HepG2 (cell line): ENCODE data around the gene BRD2. TPM values are rescaled to one million over a fixed set of nuclear protein-coding genes. Genes with fewer than 3 reads are reported as not detected.

Source experiments
- AGO1 ChIP-seq: fragments of 200-400 bp; formaldehyde crosslinking; IDR thresholded peaks from 2 replicates; pipeline ENCODE4 v1.6.1; 2017; ENCODE audit warnings: mild to moderate bottlenecking, low read depth, low read length, moderate library complexity; ENCODE audit not compliant: poor library complexity, severe bottlenecking
- FOXA3 ChIP-seq: IDR thresholded peaks from 2 replicates; pipeline ENCODE4 v1.6.1; 2016; ENCODE audit warnings: missing genetic modification reagents, missing compliant biosample characterization
- HMGXB4 ChIP-seq, 2 experiments: sonication (generic) in 1 of 2; formaldehyde crosslinking in 1 of 2; IDR thresholded peaks; 2 replicates each; pipeline versions ENCODE4 v1.4.0 to v1.6.1; 2018 to 2020; ENCODE audit warnings: missing genetic modification reagents in 2 of 2, borderline replicate concordance in 1 of 2, low read depth in 1 of 2, mild to moderate bottlenecking in 1 of 2, missing biosample characterization in 1 of 2
- HNRNPL ChIP-seq: fragments of 200-400 bp; formaldehyde crosslinking; IDR thresholded peaks from 2 replicates; pipeline ENCODE4 v1.6.1; 2017; ENCODE audit warnings: mild to moderate bottlenecking, low read depth, low read length
- HOXA5 ChIP-seq: sonication (generic); formaldehyde crosslinking; IDR thresholded peaks from 2 replicates; pipeline ENCODE4 v1.4.0; 2020; ENCODE audit warnings: missing genetic modification reagents
- IKZF4 ChIP-seq: sonication (generic); formaldehyde crosslinking; IDR thresholded peaks from 2 replicates; pipeline ENCODE4 v1.5.1; 2020; ENCODE audit warnings: borderline replicate concordance, mild to moderate bottlenecking, low read depth, missing genetic modification reagents; ENCODE audit errors: not compliant biosample characterization
- MAZ ChIP-seq, 2 experiments: sonication (generic) in 1 of 2; formaldehyde crosslinking in 1 of 2; IDR thresholded peaks; 2 replicates each; pipeline versions ENCODE4 v1.5.0 to v1.6.1; 2012 to 2020; ENCODE audit warnings: low read depth in 2 of 2, mild to moderate bottlenecking in 2 of 2, borderline replicate concordance in 1 of 2, improper control_type of control experiment in 1 of 2, low read length in 1 of 2, missing genetic modification reagents in 1 of 2, moderate library complexity in 1 of 2
- NFKB2 ChIP-seq: sonication (generic); formaldehyde crosslinking; IDR thresholded peaks from 2 replicates; pipeline ENCODE4 v1.4.0; 2020; ENCODE audit warnings: missing genetic modification reagents, borderline replicate concordance
- NR2C2 ChIP-seq: sonication (generic); formaldehyde crosslinking; IDR thresholded peaks from 2 replicates; pipeline ENCODE4 v1.4.0; 2020; ENCODE audit warnings: missing genetic modification reagents, mild to moderate bottlenecking, moderate library complexity, borderline replicate concordance
- RBM22 ChIP-seq: fragments of 200-400 bp; formaldehyde crosslinking; optimal IDR thresholded peaks from 2 replicates; pipeline ENCODE3; 2017; ENCODE audit warnings: mild to moderate bottlenecking, low read length, moderate library complexity
- RFX5 ChIP-seq: IDR thresholded peaks from 2 replicates; pipeline ENCODE4 v1.6.1; 2011; ENCODE audit warnings: low read depth, low read length, improper control_type of control experiment
- TEAD2 ChIP-seq: sonication (generic); formaldehyde crosslinking; IDR thresholded peaks from 2 replicates; pipeline ENCODE4 v1.9.0; 2021; ENCODE audit warnings: missing genetic modification reagents
- ZNF350 ChIP-seq: sonication (generic); formaldehyde crosslinking; IDR thresholded peaks from 2 replicates; pipeline ENCODE4 v1.4.0; 2020; ENCODE audit warnings: mild to moderate bottlenecking, low read depth, missing genetic modification reagents, borderline replicate concordance
- ZNF510 ChIP-seq: sonication (generic); formaldehyde crosslinking; IDR thresholded peaks from 2 replicates; pipeline ENCODE4 v1.4.0; 2020; ENCODE audit warnings: low read depth, mild to moderate bottlenecking, missing genetic modification reagents
- ZNF576 ChIP-seq: sonication (generic); formaldehyde crosslinking; IDR thresholded peaks from 2 replicates; pipeline ENCODE4 v1.4.0; 2020; ENCODE audit warnings: mild to moderate bottlenecking, missing genetic modification reagents
- ZNF614 ChIP-seq: IDR thresholded peaks from 2 replicates; pipeline ENCODE4 v1.6.1; 2018; ENCODE audit warnings: missing biosample characterization, missing genetic modification reagents, inconsistent platforms, borderline replicate concordance
- ZNF891 ChIP-seq: sonication (generic); formaldehyde crosslinking; IDR thresholded peaks from 2 replicates; pipeline ENCODE4 v1.5.0; 2020; ENCODE audit warnings: mild to moderate bottlenecking, missing genetic modification reagents
- polyA plus RNA-seq, 8 experiments: library from polyadenylated mRNA; depleted of rRNA in 3 of 8; stranded (reverse) in 7 of 8; unstranded in 1 of 8; fragments of >200 nt; fragmentation: Illumina TruSeq in 4 of 8; extraction: Trizol in 4 of 8; gene quantifications; 2 replicates each; pipeline versions ENCODE4 v1.2.1 to v1.2.3, GENCODE V29; 2011 to 2016; ENCODE audit warnings: low read depth in 4 of 8, missing spikeins in 1 of 8, mixed read lengths in 1 of 8; ENCODE audit not compliant: insufficient read depth in 1 of 8
- total RNA-seq, 5 experiments: library from RNA; depleted of rRNA; stranded (reverse); fragments of >200 nt; fragmentation: Illumina TruSeq; extraction: Trizol; gene quantifications; 2 replicates each; pipeline ENCODE4 v1.2.3, GENCODE V29; 2016; ENCODE audit warnings: low read depth in 1 of 5
- TF ChIP-seq, protein P1 (sequence below): sonication (generic); formaldehyde crosslinking; IDR thresholded peaks from 2 replicates; pipeline ENCODE4; 2020; ENCODE audit warnings: missing genetic modification reagents, mild to moderate bottlenecking, borderline replicate concordance
- TF ChIP-seq, protein P2 (sequence below): sonication (generic); formaldehyde crosslinking; IDR thresholded peaks from 2 replicates; pipeline ENCODE4 v1.4.0; 2020; ENCODE audit warnings: mild to moderate bottlenecking, low read depth, missing genetic modification reagents
- TF ChIP-seq, protein P3 (sequence below): sonication (generic); formaldehyde crosslinking; IDR thresholded peaks from 2 replicates; pipeline ENCODE4 v1.5.0; 2020; ENCODE audit warnings: missing genetic modification reagents

BRD2 gene
- total and polyA plus RNA-seq, 2 of the 13 experiments (the other 11 are each of a cell fraction or from before 2014, with no cell fraction given): 143 to 202 TPM

GRCh38 chr6:32969685-32970412, 1.5 kb downstream of the BRD2 start (continued):
- TF ChIP-seq MAZ (IDR thresholded peaks at IDR 0.05; ENCODE audit: borderline replicate concordance, low read depth, low read length) (peak; percentile 90), MAZ (CRISPR knock-in tag; IDR thresholded peaks at IDR 0.05; ENCODE audit: low read depth) (peak; percentile 13; the same call in 1 of the 2 replicates), ZNF891 (CRISPR knock-in tag) (no peak), RFX5 (no peak), NFKB2 (peak; percentile 24), FOXA3 (CRISPR knock-in tag) (peak; percentile 3), ZNF576 (CRISPR knock-in tag) (0 out of 2 replicates have a peak, but pooled peaks have one; percentile 8), TEAD2 (0 out of 2 replicates have a peak, but pooled peaks have one; percentile 40), ZNF614 (CRISPR knock-in tag) (peak; percentile 0; the same call in 1 of the 2 replicates), HOXA5 (CRISPR knock-in tag) (0 out of 2 replicates have a peak, but pooled peaks have one; percentile 10), NR2C2 (CRISPR knock-in tag) (peak; percentile 37; the same call in 1 of the 2 replicates), ZNF350 (CRISPR knock-in tag) (peak; percentile 30; the same call in 1 of the 2 replicates), HNRNPL (peak; percentile 86), IKZF4 (CRISPR knock-in tag) (peak; percentile 80), RBM22 (peak; percentile 86), AGO1 (no peak), ZNF510 (CRISPR knock-in tag) (peak; percentile 24; the same call in 1 of the 2 replicates), HMGXB4 (CRISPR knock-in tag; IDR thresholded peaks at IDR 0.05; ENCODE audit: borderline replicate concordance in 1 of 2, low read depth in 1 of 2) (peak; percentile 61 to 65; a peak in 3 of 4 replicates)
- TF ChIP-seq, protein P1, sequence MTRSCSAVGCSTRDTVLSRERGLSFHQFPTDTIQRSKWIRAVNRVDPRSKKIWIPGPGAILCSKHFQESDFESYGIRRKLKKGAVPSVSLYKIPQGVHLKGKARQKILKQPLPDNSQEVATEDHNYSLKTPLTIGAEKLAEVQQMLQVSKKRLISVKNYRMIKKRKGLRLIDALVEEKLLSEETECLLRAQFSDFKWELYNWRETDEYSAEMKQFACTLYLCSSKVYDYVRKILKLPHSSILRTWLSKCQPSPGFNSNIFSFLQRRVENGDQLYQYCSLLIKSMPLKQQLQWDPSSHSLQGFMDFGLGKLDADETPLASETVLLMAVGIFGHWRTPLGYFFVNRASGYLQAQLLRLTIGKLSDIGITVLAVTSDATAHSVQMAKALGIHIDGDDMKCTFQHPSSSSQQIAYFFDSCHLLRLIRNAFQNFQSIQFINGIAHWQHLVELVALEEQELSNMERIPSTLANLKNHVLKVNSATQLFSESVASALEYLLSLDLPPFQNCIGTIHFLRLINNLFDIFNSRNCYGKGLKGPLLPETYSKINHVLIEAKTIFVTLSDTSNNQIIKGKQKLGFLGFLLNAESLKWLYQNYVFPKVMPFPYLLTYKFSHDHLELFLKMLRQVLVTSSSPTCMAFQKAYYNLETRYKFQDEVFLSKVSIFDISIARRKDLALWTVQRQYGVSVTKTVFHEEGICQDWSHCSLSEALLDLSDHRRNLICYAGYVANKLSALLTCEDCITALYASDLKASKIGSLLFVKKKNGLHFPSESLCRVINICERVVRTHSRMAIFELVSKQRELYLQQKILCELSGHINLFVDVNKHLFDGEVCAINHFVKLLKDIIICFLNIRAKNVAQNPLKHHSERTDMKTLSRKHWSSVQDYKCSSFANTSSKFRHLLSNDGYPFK (CRISPR knock-in tag): 0 out of 2 replicates have a peak, but pooled peaks have one; percentile 17
- TF ChIP-seq, protein P2, sequence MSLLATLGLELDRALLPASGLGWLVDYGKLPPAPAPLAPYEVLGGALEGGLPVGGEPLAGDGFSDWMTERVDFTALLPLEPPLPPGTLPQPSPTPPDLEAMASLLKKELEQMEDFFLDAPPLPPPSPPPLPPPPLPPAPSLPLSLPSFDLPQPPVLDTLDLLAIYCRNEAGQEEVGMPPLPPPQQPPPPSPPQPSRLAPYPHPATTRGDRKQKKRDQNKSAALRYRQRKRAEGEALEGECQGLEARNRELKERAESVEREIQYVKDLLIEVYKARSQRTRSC (CRISPR knock-in tag): 0 out of 2 replicates have a peak, but pooled peaks have one; percentile 24
- TF ChIP-seq, protein P3, sequence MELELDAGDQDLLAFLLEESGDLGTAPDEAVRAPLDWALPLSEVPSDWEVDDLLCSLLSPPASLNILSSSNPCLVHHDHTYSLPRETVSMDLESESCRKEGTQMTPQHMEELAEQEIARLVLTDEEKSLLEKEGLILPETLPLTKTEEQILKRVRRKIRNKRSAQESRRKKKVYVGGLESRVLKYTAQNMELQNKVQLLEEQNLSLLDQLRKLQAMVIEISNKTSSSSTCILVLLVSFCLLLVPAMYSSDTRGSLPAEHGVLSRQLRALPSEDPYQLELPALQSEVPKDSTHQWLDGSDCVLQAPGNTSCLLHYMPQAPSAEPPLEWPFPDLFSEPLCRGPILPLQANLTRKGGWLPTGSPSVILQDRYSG (CRISPR knock-in tag): peak; percentile 82
